HG03196 (cell line): Measurements from ENCODE around the gene TNNI3K.
A peak's percentile ranks its signal among the peaks of the same experiment; 100 is the strongest.

Experiments
- ATAC-seq: cut with Tn5 transposase; IDR thresholded peaks from one replicate; pipeline ENCODE4 v1.9.1; 2021; ENCODE audit not compliant: unreplicated experiment

Gene TNNI3K

DNA sequence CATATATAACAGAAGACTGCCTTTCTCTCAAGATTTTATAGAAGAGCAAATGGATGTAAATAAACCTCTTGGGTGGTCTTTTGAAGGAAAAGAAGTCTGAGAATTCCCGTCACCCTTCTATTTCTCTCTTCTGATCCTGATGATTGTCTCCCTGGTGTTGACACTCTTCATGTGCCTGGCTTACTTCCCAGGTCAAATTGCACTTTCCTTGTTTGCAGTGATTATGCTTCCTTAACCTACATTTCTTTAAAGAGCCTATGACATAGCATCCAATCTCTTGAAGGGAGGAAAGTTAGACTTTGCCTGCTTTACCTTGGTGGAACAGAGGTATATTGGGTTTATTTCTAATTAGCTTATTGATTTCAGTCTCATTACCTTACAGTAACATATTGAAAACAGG lies 197.1 kb downstream of the TNNI3K start:
- ATAC-seq: no peak

DNA sequence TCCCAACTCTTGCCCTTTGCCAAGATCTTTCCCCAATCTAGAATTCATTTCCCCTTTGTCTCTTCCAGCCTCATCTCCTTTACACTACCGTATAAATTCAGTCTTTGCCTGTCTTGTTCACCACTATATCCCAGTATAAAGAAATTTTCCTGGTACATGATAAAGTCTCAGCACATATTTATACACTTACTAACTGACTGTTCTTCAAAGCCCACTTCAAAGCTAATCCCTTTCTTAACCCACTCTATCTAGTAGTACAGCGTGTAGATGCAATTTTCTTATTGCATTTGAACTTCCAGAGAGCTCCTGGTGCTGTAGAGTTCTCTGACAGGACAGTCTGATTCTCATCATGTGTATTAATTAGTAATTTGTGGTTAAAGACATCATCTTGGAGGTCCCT lies 199.1 kb downstream of the TNNI3K start:
- no peak for ATAC-seq

DNA sequence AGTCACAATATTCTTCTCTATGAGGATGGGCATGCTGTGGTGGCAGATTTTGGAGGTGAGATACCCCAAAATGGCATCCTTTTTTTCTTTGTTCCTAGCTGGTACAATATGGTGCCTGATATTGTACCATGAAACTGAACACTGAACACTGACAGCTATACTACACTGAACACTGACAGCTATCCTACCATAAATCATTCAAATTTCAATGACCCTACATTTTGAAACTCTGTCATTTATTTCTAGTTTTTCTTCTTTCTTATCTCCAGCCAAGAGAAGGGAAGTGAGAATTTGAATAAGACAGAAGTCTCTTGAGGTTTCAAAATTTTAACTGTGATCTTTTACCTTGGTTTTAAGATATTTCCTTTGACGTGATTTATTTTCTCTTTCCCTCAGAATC lies 200.9 kb downstream of the TNNI3K start:
- ATAC-seq: no peak

DNA sequence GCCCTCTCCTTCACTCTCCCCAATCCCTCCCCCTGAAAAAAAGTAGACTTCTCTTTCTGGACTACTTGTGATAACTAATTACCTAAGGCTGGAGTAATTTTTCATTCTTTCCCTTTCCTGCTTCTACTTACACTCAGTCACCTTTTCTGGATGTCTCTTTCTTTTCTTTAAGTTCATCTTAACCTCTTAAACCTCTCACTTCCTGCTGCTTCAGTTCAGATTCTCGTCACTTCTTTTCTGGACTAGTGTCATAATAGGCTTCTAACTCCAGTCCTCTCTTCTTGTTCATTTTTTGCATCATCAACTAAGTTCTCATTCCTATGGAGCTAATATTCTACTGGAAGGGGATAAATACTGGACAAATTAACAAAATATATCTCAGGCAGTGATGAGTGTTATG lies 201.8 kb downstream of the TNNI3K start:
- ATAC-seq: no peak

DNA sequence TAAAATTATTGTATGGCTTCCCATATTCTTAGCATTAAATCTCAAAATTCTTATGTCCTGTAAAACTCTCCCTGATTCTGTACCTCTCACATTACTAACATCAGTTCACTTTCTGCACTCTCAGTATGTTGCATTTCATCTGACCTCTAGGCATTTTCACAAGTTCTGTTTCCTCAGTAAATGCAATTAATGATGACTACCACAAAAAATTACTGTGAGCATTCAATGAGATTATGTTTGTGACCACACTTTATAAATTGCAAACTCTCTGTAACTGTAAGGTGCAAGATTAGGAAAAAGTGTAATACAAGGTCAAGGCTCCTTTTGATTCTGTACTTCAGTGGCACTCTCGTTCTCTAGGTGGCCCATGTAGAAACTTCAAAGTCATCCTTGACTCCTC lies 216.8 kb downstream of the TNNI3K start:
- no peak for ATAC-seq

- ATAC-seq: no peak
These were observed 218.1 kb downstream of the TNNI3K start for GRCh38 chr1:74453277-74453676.

DNA sequence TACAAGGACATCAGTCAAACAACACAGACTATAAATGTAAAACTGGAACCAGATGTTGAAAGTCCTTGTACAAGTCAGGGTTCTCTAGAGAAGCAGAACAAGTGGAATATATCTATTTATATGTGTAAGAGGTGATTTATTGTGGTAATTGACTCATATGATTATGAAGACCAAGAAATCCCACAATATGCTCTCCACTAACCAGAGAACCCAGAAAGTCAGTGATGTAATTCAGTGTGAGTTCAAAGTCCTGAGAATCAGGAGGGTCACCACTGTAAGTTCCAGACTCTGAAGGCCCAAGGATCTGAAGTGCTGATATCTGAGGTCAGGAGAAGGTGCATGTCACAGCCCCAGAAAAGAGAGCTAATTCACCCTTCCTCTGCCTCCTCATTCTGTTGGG lies 220.2 kb downstream of the TNNI3K start:
- ATAC-seq: no peak

DNA sequence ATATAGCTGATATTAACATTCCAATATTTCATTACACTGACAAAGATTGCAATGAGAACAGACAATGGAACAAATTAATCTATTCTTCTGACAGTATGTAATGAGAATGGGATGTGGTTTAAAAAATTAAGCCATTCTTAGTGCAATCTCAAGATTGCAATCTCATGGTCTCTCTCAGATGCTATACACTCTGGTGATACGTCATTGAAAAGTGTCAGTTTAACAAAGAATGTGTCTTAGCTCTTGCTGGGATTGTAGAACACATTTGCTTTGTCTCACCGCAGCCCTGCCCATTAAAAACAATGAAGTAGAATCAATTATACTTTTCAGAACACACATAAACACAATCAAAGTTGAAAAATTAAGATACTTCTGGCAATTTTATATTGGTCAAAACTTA lies 222.1 kb downstream of the TNNI3K start:
- ATAC-seq: no peak

GRCh38 chr1:74463333-74463988 lies 228.3 kb downstream of the TNNI3K start:
- peak; percentile 90 for ATAC-seq

DNA sequence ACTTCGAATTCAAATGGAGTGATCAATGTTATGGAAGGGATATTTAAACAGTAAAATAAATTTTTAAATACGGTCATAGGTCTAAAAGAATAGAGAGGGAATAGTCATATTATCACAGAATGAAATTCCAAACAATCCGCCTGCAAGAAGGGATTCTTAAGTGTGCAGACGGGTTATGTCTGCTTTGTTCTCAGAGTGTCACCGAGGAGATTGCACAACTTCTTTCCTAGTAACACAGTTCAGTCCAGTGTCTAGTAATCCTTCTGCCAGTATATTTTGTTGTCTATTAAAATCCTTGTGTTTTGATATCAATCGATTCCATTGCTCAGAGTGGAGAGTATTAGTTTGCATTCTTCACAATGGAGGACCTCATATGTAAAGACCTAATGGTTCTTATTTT lies 228.8 kb downstream of the TNNI3K start:
- ATAC-seq: no peak

- no peak for ATAC-seq
These were observed 230.1 kb downstream of the TNNI3K start for GRCh38 chr1:74465193-74465681.

GRCh38 chr1:74467786-74468377 lies 232.7 kb downstream of the TNNI3K start:
- ATAC-seq: no peak

DNA sequence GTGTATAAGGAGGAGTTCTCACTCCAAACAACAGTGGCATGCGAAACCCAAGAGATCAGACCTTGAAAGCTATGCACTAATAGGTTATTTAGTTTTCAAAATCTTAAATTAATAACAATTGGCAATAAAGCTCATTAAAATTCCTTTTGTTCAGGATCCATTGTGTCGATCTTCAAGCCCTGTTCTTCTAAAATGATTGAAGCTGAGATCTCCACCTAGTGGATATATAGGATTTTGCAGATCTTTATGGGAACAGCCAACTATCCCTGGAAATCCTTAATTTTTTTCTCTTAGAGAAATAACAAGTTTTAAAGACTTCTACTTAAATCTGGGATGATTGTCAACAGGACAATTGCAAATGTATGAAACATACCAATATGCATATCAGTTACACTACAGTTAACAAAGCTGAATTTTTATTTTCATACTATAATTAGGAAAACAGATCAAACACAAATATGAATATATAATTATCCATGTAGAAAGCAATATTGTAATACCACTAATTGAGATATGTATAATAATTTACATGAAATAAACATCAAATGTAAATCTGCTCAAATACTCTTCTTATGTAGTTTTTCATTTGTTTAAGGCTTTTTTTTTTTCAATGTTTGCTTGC lies 233.9 kb downstream of the TNNI3K start:
- ATAC-seq: no peak

GRCh38 chr1:74470251-74470650 lies 235.1 kb downstream of the TNNI3K start:
- ATAC-seq: no peak

DNA sequence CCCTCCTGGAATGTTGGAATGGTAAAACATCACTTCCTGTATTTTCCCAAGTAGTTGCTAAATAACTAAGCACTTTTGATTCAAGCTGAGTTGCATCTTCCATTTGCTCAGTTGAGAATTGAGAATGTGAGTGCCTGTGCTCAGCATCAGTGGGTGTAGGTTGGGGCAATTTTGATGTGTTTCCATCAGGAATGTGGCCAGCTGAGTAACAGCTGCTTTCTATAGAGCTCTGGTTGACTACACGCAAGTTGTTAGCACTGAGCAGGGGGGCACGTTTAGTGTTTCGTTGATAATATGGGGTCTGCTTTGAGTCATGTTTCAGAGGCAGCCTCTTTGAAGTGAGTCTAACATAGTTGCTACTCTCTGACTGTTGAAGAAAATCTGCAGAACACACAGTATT lies 235.7 kb downstream of the TNNI3K start:
- ATAC-seq: no peak

DNA sequence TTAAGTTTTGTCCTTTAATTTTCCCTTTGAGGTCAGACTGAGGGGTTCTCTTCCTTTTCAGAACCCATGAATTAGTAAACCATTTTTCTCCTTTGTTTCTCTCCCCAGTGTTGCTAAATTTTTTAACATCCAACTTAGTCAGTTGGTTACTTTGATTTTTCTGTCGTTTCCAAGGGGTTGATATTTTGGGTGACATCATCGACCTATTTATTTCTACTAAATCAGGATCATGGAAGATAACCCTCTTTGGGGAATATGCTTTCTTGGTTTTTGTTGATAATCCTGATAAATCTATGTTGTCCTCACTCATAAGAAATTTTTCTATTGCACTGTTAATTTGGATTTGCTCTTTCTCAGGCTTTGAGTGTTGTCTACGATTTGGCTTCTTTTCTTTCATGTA lies 236.3 kb downstream of the TNNI3K start:
- no peak for ATAC-seq

- ATAC-seq: no peak
These were observed 239.4 kb downstream of the TNNI3K start for GRCh38 chr1:74474585-74474984.

DNA sequence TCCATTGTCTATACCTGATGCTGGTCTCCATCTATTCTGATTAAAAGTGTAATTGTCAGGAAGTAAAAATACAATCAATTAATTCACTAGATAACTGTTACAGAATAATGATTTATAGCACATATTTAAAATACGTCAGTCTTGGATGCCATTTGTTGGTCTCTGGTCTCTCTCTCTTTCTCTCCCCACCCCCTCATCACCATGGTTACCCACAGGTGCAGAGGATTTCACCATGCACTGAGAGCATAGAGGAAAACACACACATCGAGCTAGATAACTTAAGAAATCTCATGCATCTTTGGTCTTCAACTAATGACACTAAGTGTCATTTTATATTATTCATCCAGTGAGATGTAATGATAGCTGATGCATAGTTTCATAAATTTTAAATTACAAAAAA lies 243.8 kb downstream of the TNNI3K start:
- no peak for ATAC-seq

DNA sequence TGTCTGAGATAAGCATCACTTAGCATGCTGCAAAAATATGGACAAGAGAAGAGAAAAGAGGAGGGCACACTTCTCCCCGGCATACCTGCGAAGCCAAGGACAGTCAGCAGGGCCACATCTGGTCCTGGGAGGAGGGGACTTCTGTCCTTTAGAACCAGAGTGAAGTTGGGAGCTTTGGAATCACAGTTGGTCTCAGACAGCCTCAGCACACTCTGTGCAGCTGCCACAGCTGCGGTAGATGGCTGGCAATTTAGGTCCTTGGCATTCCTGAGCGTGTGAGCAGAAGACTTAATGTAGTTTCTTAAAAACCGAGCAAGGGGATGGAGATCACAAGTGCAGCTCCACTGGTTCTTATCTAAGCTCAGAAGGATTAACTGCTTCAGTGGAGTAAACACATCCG lies 244.9 kb downstream of the TNNI3K start:
- no peak for ATAC-seq

- no peak for ATAC-seq
These were observed 246.4 kb downstream of the TNNI3K start for GRCh38 chr1:74481607-74482006.

- ATAC-seq: no peak
These were observed 250.4 kb downstream of the TNNI3K start for GRCh38 chr1:74485622-74486021.

- no peak for ATAC-seq
These were observed 250.8 kb downstream of the TNNI3K start for GRCh38 chr1:74486036-74486435.

GRCh38 chr1:74496669-74497068 lies 261.5 kb downstream of the TNNI3K start:
- ATAC-seq: no peak
